GM18909 (cell line): ENCODE results near the gene CDK14.
"Not testable (repeated sequence)": the region's sequence is repeated elsewhere in the genome, so short reads cannot be mapped to it uniquely, and the experiment has no call there.

ENCODE experiments used
- ATAC-seq: cut with Tn5 transposase; IDR thresholded peaks from one replicate; pipeline ENCODE4 v1.9.1; 2021; ENCODE audit warnings: mild to moderate bottlenecking; ENCODE audit not compliant: unreplicated experiment, poor library complexity

CDK14 gene

DNA sequence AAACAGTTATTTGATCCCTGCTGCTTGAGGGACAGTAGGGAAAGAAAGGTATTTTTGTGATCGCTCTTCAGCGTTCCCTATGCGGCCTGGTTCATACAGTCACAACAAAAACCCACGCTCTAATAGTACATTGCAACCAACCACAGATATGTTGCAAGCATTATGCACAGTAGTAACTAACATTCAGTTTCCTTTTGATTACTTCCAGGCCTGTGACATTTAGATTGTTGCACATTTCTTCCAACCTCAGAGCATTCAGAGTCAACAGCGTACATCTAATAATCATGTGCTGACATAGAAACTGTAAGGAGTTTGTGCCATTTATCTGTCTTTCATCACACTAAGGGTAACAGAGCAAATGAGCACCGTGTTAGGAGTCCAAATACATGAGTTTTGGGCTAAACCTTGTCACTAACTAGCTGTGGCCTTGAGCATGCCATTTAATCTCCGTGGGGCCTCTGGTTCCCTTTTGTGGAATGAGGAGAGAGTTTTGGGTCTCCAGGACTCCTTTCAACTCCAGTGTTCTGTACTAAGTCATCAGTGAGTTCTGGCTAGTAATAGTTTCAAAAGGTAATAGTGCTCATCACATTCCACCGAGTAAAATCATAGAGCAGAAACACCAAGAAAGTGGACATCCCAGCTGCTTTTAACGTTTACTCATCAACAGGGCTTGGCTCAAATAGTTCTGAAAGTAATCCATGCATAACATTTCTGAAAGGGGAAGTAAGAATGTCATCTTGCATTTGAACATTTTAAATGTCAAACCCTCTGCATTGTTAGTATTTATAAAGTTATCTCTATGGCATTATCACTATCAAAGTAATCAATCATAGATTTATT, 569.1 kb downstream of the CDK14 start:
- peak; percentile 93 for ATAC-seq

DNA sequence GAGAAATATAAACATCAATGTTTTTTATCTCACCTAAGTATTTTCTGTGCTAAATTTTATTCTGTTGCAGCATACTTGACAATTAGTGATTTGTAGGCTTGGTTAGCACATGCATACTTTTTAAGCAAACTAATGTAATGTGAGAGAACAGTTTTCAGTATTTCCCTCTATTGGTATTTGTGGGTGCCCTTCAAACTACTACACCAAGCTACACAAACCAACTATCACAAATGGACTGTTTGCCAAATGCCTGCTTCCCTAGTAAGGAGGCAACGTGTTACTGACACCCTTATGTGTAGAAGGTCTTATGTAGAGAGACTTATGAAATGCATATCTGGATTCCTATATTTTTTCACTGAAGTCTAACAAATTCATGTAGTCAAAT, 569.7 kb downstream of the CDK14 start:
- ATAC-seq: peak; percentile 58

DNA sequence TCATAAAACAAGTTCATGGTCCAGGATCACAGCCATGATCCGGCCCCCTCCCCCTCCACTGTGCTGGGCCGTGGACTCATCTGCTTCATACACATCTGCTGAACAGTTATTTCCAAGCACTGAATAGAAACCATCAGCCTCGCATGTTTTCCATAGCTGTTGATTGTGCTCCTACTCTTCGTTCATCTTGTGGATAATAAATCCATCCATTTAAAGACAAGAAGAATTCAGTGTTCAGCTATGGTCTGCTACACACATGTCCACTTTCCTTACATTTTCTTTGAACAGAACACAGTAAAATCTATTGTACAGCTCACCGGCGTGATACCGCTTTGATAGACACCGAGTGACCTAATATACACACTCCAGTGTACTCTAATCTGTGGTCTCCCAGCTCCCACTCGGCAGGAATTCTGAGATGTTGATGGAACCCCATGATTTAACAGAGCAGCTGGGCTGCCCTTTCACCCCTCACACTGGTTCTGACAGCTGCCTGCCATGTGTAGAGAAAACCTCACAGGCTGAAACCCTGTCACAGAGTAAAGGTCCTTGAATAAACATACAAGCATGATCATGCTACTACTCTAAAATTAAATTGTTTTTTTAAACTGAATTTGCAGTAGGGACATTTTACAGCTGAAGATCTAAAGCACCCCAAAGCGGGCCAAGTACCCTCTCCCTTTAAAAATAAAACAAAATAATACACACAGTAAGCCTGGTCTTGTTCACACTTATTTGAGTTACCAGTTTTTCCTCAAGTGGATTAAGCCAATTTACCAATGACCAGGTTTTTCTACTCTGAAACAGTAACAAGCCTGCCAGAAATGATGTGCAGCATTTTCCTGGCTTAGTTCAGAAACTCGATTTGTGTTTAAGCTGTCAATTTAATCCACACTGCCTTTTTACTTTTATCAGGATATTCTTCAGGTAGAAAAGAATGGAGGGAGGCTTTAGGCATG, 573.0 kb downstream of the CDK14 start:
- no peak for ATAC-seq

DNA sequence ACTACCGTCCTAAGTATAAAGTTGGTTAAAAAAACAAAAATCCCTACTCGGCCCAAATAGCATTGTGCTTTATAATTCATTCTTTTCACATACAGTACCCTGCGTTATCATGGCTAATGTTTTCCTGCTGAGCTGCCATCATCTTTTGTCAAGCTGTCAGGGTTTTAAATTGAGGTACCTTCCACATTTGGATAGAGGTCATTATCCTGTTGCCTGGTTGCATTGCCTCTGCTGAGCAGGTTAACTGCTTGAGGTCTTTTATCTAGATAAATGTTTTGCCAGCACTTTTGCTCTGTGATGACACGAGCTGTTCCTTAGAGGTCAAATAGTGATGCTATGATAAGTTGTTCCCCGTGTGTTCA, 573.7 kb downstream of the CDK14 start:
- ATAC-seq: no peak

DNA sequence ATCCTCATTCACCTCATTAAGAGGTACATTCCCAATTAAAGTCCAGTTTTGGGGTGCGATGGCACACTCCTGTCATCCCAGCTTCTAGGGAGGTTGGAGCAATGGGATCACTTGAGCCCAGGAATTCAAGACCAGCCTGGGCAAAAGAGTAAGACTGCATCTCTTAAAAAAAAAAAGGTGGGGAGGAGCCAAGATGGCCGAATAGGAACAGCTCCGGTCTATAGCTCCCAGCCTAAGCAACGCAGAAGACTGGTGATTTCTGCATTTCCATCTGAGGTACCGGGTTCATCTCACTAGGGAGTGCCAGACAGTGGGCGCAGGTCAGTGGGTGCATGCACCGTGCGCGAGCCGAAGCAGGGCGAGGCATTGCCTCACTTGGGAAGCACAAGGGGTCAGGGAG, 577.1 kb downstream of the CDK14 start:
- ATAC-seq: not testable (repeated sequence)

DNA sequence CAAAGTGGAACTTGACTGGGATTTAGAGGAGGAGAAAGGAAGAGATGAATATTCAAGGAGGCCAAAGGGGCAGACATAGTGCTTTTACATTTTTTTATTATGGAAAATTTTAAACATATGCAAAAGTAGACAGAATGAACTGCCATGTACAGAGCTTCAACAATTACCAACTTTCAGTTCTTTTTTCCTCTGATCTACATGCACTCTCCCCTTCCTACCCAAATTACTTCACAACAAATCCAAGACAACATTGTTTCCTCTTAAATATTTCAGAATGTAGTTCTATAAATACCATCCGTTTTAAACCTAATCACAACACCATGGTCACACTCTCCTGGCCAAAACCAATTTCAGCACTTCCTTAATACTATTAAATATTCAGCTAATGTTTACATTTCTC, 584.6 kb downstream of the CDK14 start:
- ATAC-seq: no peak

DNA sequence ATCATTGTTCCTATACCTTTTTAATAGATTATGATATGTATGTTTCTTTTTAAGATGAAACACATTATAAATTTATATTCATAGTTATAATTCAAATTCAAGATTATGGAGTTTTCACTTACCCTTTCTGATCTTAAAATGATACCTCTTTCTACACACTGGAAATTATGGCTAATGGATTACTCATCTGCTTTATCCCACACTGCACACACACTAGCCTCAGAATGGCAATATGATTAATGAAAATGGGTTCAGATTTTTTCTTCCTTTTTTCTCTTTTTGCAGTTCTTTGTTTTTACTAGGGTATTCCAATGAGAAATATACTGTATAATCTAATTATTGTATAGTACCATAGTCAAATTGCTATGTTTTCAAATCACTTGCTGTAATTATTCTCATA, 585.8 kb downstream of the CDK14 start:
- no peak for ATAC-seq

DNA sequence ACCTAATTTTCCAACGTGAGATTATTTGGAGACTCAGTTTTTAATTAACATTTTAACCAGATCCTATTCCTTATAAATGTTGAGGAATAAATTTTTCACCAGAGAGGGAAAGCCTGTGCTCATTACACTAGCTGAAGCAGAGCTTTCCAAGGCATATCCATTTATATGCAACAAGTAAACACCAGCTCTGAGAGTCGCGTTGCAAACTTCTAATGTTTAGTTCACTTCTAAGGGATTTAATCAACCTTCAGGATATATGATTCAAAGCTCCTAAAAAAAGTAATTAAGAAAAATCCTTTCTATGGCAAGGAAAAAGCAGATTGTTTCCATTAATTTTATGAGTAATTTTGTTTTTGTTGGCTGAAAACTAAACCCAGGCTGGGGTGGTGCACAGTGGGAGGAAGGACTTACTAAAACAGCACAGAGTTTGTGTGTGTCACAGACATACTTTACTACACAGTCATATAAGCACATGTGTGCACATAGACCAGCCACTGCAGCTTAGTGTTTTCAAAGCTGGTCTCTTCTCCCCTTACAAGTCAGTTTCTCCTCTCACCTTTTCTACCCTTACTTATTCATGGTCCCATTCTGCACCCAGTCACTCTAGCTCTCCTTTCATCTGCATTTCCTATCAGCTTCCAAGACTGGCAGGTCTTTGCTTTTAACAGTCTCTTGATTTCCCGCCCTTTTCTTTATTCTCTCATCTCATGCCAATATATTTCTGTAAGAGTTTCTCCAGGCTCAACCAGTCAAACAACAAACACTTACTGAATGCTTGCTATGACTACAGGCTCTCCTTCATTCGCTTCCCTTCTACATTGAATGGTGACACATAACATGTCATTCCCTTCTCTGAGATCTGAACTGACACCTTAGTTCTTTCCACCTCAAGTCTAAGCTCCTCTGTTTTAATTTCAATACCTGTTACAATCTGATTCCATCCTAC, 587.0 kb downstream of the CDK14 start:
- no peak for ATAC-seq

DNA sequence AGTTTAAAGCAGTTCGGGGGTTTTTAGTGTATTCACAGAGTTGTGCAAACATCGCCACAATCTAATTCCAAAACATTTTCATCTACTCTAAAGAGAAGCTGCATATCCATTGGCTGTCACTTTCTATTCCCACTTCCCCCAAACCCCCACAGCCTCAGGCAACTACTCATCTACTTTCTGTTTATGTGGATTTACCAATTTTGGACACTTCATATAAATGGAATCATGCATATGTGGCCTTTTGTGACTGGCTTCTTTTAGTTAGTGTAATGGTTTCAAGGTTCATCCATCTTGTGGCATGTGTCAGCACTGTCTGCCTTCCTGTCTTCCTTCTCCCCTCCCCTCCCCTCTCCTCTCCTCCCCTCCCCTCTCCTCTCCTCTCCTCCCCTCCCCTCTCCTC, 589.6 kb downstream of the CDK14 start:
- no peak for ATAC-seq

DNA sequence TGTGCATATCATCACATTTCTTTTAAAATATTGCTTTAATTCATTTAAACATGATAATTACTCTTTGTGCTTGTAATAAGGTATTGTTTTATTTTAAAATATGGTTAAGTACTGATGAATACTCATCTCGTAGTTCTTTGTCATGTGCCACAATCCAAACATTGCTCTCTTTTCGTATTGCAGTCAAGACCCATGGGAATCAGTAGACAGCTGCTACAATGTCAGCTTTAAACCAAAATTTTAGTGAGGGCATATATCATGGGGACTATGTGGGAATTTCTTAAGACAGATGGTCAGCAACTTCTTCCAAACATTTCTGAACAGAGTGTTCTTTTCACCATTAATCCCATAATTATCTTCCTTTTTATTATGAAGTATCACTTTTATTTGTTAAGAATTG, 590.9 kb downstream of the CDK14 start:
- no peak for ATAC-seq

DNA sequence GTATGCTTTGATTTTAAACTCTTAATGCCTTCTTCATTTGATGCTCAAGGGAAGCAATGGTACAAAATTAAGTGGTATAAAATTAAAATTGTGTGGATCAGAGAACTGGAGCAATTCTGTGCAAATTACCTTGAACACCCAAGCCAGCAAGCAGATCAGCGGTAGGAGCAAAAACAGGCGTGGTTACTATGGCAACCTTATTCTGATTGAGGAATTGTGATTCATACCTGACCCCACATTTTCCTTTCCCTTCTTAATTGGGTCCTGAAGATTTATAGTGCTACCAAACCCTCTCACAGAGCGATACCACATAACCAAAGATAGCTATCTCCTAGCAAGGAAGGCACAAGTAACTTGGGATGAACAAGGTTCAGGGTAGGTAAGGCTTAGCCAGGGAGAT, 595.6 kb downstream of the CDK14 start:
- no peak for ATAC-seq

DNA sequence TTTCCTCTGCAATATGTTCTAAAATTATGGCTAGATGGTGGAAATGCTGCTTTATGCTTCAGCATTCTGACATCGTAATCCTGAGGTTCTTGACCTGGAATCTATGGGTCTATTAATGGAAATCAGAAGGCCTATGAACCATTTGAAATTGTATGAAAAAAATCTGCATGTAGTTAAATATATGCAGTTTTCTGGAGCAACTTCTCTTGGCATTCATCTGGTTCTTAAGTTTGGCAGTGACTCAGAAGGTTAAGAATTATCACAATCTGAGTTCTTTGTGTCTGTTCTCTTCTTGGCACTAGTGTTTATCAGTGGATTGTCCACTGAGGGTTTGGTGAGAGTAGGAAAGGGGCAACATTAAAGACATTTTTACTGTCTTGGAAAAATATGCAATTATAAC, 597.0 kb downstream of the CDK14 start:
- ATAC-seq: no peak

DNA sequence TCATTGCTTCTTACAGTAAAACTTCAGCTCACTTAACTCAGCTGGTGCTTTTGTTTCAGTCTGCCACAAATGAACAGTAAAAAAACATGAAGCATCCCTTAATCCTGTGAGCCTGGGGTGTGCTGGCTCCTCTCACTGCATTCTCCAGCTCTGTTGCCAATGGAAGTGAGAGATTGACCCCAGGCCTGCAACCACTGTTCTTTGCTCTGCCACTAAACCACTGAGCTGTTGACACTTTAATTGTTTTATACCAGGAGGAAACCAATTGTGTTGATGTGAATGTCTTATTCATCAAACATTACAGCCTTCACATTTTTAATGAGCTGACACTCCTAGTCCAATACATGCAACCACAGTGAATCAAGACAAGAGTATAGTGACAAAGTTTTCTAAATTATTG, 598.7 kb downstream of the CDK14 start:
- no peak for ATAC-seq

DNA sequence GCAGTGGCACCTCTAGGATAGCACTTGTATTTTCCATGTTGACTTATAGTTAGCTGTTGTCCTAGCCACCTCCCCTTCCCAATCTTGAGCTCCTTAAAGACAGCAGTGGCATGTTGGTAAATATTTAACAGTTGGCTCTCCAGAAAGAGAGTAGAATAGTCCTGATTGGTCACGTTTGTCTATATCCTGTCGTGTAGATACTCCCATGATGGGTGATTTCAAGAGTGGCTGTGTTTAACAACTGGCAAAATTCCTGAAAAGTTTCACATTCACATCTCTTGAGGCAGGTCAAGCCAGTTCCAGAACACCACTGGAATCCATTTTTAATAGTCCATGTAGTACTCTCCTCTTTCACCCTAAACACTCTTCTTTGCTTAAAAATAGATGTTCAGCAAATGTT, 599.9 kb downstream of the CDK14 start:
- no peak for ATAC-seq

DNA sequence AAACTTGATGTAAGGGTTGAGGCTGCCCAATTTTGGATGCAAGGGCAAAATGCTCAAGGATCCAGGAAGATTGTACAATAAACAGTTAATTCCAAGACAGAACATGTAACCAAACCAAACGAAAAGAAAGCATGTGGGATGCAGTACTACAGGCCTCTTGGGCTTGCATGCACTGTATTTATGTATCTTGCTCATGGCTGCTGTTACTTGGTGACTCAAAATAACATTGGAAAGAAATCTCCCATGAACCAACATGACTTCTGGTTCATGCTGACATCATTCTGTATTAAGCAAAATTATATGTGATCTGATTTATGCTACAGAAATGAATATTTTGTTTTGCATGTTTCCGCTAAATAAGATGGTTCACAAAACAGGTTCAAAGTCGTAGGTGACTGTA, 602.2 kb downstream of the CDK14 start:
- ATAC-seq: no peak

DNA sequence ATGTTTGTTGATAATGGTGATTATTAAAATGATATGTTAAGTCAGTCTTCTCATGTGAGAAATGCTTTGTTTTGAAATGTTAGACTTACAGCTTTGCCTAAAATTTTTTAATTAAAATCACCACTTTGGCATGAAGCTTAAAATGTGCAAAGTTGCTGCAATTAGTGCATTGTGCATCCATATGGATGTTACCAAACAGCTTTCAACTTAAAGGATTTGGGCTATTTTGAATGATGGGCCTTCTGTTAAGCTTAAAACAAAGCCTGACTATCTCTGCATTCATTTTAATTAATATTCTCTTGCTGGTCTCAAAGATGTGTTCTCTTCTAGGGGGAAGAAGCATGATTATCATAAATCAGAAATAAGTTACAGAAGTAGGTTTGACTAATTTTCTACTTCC, 603.5 kb downstream of the CDK14 start:
- no peak for ATAC-seq

DNA sequence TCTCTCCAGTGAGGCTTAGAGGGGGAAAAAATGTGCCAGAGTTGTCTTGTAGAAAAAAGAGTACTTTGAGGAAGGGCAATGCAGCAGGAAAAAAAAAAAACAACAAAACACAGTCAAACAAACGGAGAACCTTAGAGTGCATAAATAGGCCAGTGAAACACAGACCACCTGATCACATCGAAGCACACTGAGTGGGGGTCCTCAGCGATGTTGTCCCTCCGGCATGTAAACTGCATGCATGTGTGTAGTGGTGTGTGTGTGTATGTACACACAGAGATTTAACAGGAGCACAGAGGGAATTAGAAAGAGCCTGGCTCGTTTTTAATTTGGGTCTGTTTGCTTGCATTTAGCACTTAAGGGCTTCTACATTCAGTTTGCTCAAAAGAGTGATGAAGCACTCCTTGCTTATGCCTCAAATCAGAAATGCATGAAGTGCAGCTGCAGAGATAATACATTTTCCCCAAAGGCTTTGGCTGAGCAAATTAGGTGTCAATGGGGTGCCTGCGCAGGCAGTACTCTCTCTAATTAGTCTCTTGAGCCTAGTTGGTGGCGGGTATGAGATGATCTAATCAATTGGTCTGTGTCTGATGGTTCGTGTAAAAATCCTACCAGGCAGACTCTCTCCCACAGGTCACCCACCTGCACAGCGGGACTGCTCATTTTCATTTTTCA, 605.5 kb downstream of the CDK14 start:
- ATAC-seq: no peak

DNA sequence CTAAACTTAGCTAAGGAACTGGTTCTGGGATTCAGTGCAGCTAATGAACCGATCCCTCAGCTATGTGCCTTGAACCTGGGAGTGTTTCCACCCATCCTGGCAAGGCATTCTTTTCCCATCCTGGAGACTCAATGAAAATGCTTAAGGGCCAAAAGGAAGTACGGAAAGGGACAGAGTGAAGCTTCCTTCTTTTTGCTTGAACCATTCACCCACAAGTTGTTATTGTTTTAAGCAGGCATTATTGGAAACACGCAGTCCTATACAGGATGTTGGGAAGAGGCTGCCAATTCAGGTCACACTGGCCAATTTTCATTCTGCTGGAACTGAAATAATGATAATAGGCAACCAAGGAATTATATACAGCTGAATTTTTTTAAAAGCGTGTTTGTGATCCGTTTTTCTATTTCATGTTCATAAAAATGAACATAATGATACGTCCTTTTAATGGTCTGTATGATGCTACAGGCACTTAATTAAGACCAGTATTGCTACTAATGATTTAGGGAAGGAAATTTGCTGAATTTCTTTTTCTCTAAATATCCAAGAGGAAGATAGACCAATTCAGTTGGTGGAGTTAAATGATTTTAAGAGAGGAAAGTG, 610.3 kb downstream of the CDK14 start:
- ATAC-seq: no peak

DNA sequence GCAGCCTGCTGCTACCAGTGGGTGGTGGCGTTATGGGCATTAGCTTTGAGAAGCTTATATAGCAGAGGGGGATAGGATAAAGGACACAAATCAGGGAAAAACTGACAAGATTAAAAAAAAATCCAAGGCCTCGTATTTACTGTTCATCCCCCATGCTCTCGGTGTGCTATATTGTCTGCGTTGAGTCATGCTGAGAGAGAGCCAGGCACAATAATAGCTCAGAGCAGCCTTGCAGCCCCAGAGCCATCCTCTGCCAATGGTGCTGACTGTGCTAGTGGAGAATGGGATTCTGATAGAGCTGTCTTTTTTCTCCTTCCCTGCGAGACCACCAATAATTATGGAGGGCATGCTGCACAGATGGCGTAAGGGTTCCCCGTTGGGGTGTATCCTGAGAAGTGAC, 616.5 kb downstream of the CDK14 start:
- ATAC-seq: no peak

DNA sequence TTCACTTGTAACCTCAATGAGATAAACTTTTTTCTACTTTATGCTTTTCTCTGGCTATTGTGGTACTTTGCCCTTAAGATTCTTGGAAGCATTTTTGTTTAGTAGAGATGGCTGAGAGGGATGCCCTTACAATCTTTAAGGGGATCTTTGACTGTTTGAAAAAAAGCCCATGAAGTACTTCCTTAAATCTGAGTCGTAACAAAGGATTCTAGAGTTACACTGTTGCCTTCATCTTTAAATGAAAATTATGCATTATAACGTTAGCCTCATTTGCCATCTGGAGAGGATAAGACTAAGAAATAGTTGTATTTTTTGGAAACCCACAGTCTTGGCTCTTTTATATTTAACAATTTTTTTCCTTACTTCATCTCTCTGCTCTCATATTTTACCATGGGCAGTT, 630.3 kb downstream of the CDK14 start:
- ATAC-seq: no peak
